Measurements from ENCODE around the gene PRPF6. TPM values are rescaled to one million over a fixed set of nuclear protein-coding genes. Genes with fewer than 3 reads are reported as not detected.

PRPF6 gene
- total and polyA plus RNA-seq, 2 of the 13 experiments (the other 11 are each of a cell fraction or from before 2014, with no cell fraction given) = 63.7 to 101 TPM

DNA sequence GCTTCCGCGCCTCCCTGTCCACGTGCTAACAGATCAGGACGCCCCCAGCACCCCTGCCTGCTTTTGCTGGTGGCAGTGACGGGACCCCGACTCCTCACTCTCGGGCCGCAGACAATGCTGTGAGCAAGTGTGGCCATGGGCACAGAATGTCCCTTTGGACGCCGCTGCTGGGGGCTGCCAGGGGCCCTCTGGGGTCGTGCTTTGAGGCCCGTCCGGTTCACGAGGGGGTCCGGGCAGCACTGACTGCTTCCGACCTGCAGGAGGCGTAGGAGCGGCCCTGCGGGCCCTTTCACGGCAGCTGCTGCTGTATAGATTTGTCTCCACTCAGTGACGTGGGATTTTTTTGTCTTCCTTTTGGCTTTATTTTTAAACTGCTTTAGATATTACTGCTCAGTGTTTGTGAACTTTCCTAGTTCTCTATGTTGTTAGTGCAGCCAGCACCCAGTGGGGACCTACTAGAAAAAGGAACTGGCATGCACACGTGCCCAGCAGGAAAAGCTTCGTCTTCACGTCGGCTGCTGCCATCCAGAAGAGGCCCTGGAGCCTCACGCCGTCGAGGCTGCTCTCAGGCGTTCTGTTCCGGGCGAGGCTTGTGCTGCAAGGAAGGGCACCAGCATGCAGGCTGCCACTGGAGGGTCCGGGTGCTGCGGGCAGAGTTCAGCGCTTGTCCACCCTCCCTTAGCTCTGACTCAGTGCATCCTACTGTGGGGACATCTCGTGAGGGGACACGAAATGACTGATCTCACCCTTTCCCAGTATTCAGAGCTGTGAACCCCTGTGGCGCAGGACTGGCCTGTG is 46.5 kb upstream of the PRPF6 start (continued):
- TF ChIP-seq SNAI1 (CRISPR knock-in tag; IDR thresholded peaks at IDR 0.05; ENCODE audit: borderline replicate concordance) (no peak), TBX3 (IDR thresholded peaks at IDR 0.05; ENCODE audit: borderline replicate concordance) (no peak), HOXA3 (CRISPR knock-in tag; IDR thresholded peaks at IDR 0.05) (peak; percentile 16; the same call in 1 of the 2 replicates), ZNF672 (CRISPR knock-in tag; IDR thresholded peaks at IDR 0.05) (no peak), NBN (conservative IDR thresholded peaks at IDR 0.05) (no peak), ZFY (CRISPR knock-in tag; IDR thresholded peaks at IDR 0.05) (no peak), ETV5 (CRISPR knock-in tag; IDR thresholded peaks at IDR 0.05; ENCODE audit: borderline replicate concordance) (no peak), CBX1 (IDR thresholded peaks at IDR 0.05; ENCODE audit: low read depth) (no peak), SUZ12 (IDR thresholded peaks at IDR 0.05; ENCODE audit: low read depth, low read length) (no peak), ZNF556 (CRISPR knock-in tag; IDR thresholded peaks at IDR 0.05; ENCODE audit: borderline replicate concordance) (no peak), ZFYVE20 (CRISPR knock-in tag; IDR thresholded peaks at IDR 0.05; ENCODE audit: borderline replicate concordance, low read depth) (no peak)
- TF ChIP-seq, protein P1, sequence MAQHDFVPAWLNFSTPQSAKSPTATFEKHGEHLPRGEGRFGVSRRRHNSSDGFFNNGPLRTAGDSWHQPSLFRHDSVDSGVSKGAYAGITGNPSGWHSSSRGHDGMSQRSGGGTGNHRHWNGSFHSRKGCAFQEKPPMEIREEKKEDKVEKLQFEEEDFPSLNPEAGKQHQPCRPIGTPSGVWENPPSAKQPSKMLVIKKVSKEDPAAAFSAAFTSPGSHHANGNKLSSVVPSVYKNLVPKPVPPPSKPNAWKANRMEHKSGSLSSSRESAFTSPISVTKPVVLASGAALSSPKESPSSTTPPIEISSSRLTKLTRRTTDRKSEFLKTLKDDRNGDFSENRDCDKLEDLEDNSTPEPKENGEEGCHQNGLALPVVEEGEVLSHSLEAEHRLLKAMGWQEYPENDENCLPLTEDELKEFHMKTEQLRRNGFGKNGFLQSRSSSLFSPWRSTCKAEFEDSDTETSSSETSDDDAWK (CRISPR knock-in tag; IDR thresholded peaks at IDR 0.05) = no peak
- TF ChIP-seq, protein P2, sequence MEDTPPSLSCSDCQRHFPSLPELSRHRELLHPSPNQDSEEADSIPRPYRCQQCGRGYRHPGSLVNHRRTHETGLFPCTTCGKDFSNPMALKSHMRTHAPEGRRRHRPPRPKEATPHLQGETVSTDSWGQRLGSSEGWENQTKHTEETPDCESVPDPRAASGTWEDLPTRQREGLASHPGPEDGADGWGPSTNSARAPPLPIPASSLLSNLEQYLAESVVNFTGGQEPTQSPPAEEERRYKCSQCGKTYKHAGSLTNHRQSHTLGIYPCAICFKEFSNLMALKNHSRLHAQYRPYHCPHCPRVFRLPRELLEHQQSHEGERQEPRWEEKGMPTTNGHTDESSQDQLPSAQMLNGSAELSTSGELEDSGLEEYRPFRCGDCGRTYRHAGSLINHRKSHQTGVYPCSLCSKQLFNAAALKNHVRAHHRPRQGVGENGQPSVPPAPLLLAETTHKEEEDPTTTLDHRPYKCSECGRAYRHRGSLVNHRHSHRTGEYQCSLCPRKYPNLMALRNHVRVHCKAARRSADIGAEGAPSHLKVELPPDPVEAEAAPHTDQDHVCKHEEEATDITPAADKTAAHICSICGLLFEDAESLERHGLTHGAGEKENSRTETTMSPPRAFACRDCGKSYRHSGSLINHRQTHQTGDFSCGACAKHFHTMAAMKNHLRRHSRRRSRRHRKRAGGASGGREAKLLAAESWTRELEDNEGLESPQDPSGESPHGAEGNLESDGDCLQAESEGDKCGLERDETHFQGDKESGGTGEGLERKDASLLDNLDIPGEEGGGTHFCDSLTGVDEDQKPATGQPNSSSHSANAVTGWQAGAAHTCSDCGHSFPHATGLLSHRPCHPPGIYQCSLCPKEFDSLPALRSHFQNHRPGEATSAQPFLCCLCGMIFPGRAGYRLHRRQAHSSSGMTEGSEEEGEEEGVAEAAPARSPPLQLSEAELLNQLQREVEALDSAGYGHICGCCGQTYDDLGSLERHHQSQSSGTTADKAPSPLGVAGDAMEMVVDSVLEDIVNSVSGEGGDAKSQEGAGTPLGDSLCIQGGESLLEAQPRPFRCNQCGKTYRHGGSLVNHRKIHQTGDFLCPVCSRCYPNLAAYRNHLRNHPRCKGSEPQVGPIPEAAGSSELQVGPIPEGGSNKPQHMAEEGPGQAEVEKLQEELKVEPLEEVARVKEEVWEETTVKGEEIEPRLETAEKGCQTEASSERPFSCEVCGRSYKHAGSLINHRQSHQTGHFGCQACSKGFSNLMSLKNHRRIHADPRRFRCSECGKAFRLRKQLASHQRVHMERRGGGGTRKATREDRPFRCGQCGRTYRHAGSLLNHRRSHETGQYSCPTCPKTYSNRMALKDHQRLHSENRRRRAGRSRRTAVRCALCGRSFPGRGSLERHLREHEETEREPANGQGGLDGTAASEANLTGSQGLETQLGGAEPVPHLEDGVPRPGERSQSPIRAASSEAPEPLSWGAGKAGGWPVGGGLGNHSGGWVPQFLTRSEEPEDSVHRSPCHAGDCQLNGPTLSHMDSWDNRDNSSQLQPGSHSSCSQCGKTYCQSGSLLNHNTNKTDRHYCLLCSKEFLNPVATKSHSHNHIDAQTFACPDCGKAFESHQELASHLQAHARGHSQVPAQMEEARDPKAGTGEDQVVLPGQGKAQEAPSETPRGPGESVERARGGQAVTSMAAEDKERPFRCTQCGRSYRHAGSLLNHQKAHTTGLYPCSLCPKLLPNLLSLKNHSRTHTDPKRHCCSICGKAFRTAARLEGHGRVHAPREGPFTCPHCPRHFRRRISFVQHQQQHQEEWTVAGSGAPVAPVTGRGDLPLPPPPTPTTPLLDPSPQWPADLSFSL (CRISPR knock-in tag; IDR thresholded peaks at IDR 0.05) = no peak
- TF ChIP-seq, protein P3, sequence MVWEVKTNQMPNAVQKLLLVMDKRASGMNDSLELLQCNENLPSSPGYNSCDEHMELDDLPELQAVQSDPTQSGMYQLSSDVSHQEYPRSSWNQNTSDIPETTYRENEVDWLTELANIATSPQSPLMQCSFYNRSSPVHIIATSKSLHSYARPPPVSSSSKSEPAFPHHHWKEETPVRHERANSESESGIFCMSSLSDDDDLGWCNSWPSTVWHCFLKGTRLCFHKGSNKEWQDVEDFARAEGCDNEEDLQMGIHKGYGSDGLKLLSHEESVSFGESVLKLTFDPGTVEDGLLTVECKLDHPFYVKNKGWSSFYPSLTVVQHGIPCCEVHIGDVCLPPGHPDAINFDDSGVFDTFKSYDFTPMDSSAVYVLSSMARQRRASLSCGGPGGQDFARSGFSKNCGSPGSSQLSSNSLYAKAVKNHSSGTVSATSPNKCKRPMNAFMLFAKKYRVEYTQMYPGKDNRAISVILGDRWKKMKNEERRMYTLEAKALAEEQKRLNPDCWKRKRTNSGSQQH (CRISPR knock-in tag; IDR thresholded peaks at IDR 0.05; ENCODE audit: low read depth) = no peak
- TF ChIP-seq, protein P4, sequence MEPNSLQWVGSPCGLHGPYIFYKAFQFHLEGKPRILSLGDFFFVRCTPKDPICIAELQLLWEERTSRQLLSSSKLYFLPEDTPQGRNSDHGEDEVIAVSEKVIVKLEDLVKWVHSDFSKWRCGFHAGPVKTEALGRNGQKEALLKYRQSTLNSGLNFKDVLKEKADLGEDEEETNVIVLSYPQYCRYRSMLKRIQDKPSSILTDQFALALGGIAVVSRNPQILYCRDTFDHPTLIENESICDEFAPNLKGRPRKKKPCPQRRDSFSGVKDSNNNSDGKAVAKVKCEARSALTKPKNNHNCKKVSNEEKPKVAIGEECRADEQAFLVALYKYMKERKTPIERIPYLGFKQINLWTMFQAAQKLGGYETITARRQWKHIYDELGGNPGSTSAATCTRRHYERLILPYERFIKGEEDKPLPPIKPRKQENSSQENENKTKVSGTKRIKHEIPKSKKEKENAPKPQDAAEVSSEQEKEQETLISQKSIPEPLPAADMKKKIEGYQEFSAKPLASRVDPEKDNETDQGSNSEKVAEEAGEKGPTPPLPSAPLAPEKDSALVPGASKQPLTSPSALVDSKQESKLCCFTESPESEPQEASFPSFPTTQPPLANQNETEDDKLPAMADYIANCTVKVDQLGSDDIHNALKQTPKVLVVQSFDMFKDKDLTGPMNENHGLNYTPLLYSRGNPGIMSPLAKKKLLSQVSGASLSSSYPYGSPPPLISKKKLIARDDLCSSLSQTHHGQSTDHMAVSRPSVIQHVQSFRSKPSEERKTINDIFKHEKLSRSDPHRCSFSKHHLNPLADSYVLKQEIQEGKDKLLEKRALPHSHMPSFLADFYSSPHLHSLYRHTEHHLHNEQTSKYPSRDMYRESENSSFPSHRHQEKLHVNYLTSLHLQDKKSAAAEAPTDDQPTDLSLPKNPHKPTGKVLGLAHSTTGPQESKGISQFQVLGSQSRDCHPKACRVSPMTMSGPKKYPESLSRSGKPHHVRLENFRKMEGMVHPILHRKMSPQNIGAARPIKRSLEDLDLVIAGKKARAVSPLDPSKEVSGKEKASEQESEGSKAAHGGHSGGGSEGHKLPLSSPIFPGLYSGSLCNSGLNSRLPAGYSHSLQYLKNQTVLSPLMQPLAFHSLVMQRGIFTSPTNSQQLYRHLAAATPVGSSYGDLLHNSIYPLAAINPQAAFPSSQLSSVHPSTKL (CRISPR knock-in tag; IDR thresholded peaks at IDR 0.05) = no peak

All from HepG2 (cell line).